Fibroblast of lung (primary cell): ENCODE results near the gene NBPF12. TPM values are rescaled to one million over a fixed set of nuclear protein-coding genes. Genes with fewer than 3 reads are reported as not detected.
"Not testable (repeated sequence)": the region's sequence is repeated elsewhere in the genome, so short reads cannot be mapped to it uniquely, and the experiment has no call there.

ENCODE experiments used
- DNase-seq, 2 donors: peaks; one replicate each; pipeline versions ENCODE4 v3.0.0 to v3.0.0-alpha.2; 2010; ENCODE audit warnings: low read depth in 2 of 2
- H2AFZ ChIP-seq: 2 replicates; pipeline ENCODE4 v1.5.1; 2012; ENCODE audit warnings: low read length, control low read depth, inconsistent platforms
- H3K27ac ChIP-seq: 2 replicates; pipeline ENCODE4 v1.5.1; 2011; ENCODE audit warnings: low read length, control low read depth; ENCODE audit not compliant: insufficient read depth
- H3K27me3 ChIP-seq: 2 replicates; pipeline ENCODE4 v1.5.1; 2011; ENCODE audit warnings: mild to moderate bottlenecking, low read length; ENCODE audit not compliant: control insufficient read depth, insufficient read depth
- H3K36me3 ChIP-seq: 2 replicates; pipeline ENCODE4 v1.5.1; 2011; ENCODE audit warnings: low read length; ENCODE audit not compliant: control insufficient read depth, insufficient read depth
- H3K4me1 ChIP-seq: 2 replicates; pipeline ENCODE4 v1.5.1; 2011; ENCODE audit warnings: low read length; ENCODE audit not compliant: control insufficient read depth, insufficient read depth; ENCODE audit errors: extremely low read depth
- H3K4me2 ChIP-seq: 2 replicates; pipeline ENCODE4 v1.5.1; 2011; ENCODE audit warnings: low read length, control low read depth; ENCODE audit not compliant: insufficient read depth; ENCODE audit errors: extremely low read depth
- H3K4me3 ChIP-seq, 4 experiments: fragments of 200-600 bp in 1 of 4; sonication (generic) in 1 of 4; replicated peaks in 1 of 4; 2 replicates each; pipeline ENCODE4 v1.5.1; 2011 to 2016; ENCODE audit warnings: low read length in 4 of 4, low read depth in 3 of 4, mild to moderate bottlenecking in 3 of 4, control low read depth in 2 of 4, inconsistent platforms in 1 of 4, mixed read lengths in 1 of 4; ENCODE audit not compliant: insufficient read depth in 1 of 4; ENCODE audit errors: control extremely low read depth in 1 of 4
- H3K79me2 ChIP-seq: 2 replicates; pipeline ENCODE4 v1.5.1; 2012; ENCODE audit warnings: mild to moderate bottlenecking, low read length, inconsistent platforms; ENCODE audit not compliant: control insufficient read depth, insufficient read depth
- H3K9ac ChIP-seq: 2 replicates; pipeline ENCODE4 v1.5.1; 2011; ENCODE audit warnings: mild to moderate bottlenecking, low read length, control low read depth; ENCODE audit not compliant: insufficient read depth
- H3K9me3 ChIP-seq: 2 replicates; pipeline ENCODE4 v1.5.1; 2012; ENCODE audit warnings: low read depth, low read length; ENCODE audit not compliant: control insufficient read depth, insufficient read depth
- H4K20me1 ChIP-seq: 2 replicates; pipeline ENCODE4 v1.5.1; 2011; ENCODE audit warnings: low read length; ENCODE audit not compliant: control insufficient read depth, insufficient read depth; ENCODE audit errors: extremely low read depth
- polyA minus RNA-seq: library from RNA; depleted of rRNA, polyadenylated mRNA; stranded (reverse); fragments of >200 nt; gene quantifications from 2 replicates; pipeline ENCODE4 v1.2.3, GENCODE V29; 2011; ENCODE audit warnings: low replicate concordance
- polyA plus RNA-seq, 2 donors: library from polyadenylated mRNA; depleted of rRNA in 1 of 2; stranded (reverse) in 1 of 2; unstranded in 1 of 2; fragments of >200 nt; gene quantifications; 2 replicates each; pipeline ENCODE4 v1.2.1, GENCODE V29; 2011 to 2012; ENCODE audit warnings: missing spikeins in 1 of 2
- total RNA-seq: library from RNA; depleted of rRNA; stranded (reverse); fragments of >200 nt; gene quantifications from 2 replicates; pipeline ENCODE4 v1.2.1, GENCODE V29; 2014

Gene NBPF12
- total RNA-seq (9.8 and 12.4 TPM in 2 replicates), polyA plus RNA-seq (5.4 and 6.1 TPM in 2 replicates), polyA minus RNA-seq (1.7 and 2.0 TPM in 2 replicates)
- 3.3 and 3.7 TPM in 2 replicates for polyA plus RNA-seq (2012)

- H3K27me3 ChIP-seq, H3K36me3 ChIP-seq, H3K79me2 ChIP-seq, H3K4me1 ChIP-seq, H3K9me3 ChIP-seq, H4K20me1 ChIP-seq: not testable (repeated sequence)
- H3K4me3 ChIP-seq, result peak within 1 kb of the TSS; percentile 51 to 67 (median 60)
- peak within 1 kb of the TSS; percentile 43 for H2AFZ ChIP-seq
- H3K27ac ChIP-seq, result peak within 1 kb of the TSS; percentile 69
- H3K4me2 ChIP-seq, result peak within 1 kb of the TSS; percentile 23
- peak; percentile 76 to 82 for DNase-seq
- peak within 1 kb of the TSS; percentile 66 for H3K9ac ChIP-seq
Measured at GRCh38 chr1:146938242-146938902, at the start of gene NBPF12. Gene NBPF12 (plus strand): TSS chr1:146938324. CDS start chr1:146960144, 21,820 bp downstream.

GRCh38 chr1:146891355-146891754 is 46.8 kb upstream of the NBPF12 start:
- not testable (repeated sequence) for H3K4me2 ChIP-seq, H3K79me2 ChIP-seq, H2AFZ ChIP-seq, H4K20me1 ChIP-seq, H3K4me3 ChIP-seq, H3K27ac ChIP-seq, H3K27me3 ChIP-seq, H3K36me3 ChIP-seq, DNase-seq, H3K4me1 ChIP-seq, H3K9ac ChIP-seq, H3K9me3 ChIP-seq

- H3K79me2 ChIP-seq, H3K4me2 ChIP-seq, H3K4me1 ChIP-seq, H4K20me1 ChIP-seq, H3K9me3 ChIP-seq, H3K36me3 ChIP-seq, H3K27ac ChIP-seq, DNase-seq, H3K27me3 ChIP-seq, H3K4me3 ChIP-seq, H2AFZ ChIP-seq, H3K9ac ChIP-seq: not testable (repeated sequence)
Measured at GRCh38 chr1:146892331-146892730, 45.8 kb upstream of the NBPF12 start.

- not testable (repeated sequence) for H3K4me3 ChIP-seq, H3K79me2 ChIP-seq, H3K9ac ChIP-seq, H4K20me1 ChIP-seq, H3K4me2 ChIP-seq, H3K36me3 ChIP-seq, H3K4me1 ChIP-seq, DNase-seq, H3K27me3 ChIP-seq, H2AFZ ChIP-seq, H3K27ac ChIP-seq, H3K9me3 ChIP-seq
Measured at GRCh38 chr1:146907565-146908261, 30.4 kb upstream of the NBPF12 start.

- DNase-seq, result peak in 1 of 2 donors; percentile 4
- H3K4me1 ChIP-seq, H3K27ac ChIP-seq, H2AFZ ChIP-seq, H3K27me3 ChIP-seq, H3K36me3 ChIP-seq, H3K4me3 ChIP-seq, H3K9ac ChIP-seq, H4K20me1 ChIP-seq, H3K4me2 ChIP-seq, H3K9me3 ChIP-seq, H3K79me2 ChIP-seq: not testable (repeated sequence)
Measured at GRCh38 chr1:146912975-146913374, 25.1 kb upstream of the NBPF12 start.

GRCh38 chr1:146920811-146921210 is 17.3 kb upstream of the NBPF12 start:
- not testable (repeated sequence) for H3K4me3 ChIP-seq, H3K27ac ChIP-seq, H3K9me3 ChIP-seq, H3K4me2 ChIP-seq, H3K27me3 ChIP-seq, H2AFZ ChIP-seq, DNase-seq, H3K36me3 ChIP-seq, H4K20me1 ChIP-seq, H3K4me1 ChIP-seq, H3K9ac ChIP-seq, H3K79me2 ChIP-seq
